ENCODE results near the gene CCBE1.

DNA sequence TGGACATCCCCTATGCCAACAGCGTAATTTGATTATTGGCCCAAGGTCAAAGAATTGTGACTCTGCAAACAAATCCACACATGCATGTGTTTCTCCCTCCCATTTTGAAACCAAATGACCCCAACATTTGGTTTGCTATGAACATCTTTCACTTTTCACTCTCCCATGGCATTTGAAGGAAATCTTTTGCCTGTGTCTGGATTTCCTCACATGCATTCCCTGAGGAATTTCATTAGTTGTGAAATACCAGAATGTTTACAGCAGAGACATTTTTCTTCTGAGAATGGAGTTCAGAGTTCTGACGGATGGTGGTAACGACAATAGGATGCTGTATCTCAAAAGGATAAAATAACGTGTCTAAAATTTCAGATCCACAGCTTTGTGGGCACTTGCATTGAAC is 277.8 kb downstream of the CCBE1 start:
- TF ChIP-seq POLR2AphosphoS5 (IDR thresholded peaks at IDR 0.05; ENCODE audit: low read depth, low read length) (no peak), TAF1 (IDR thresholded peaks at IDR 0.05; ENCODE audit: borderline replicate concordance, insufficient read depth, low read length) (no peak), SIN3A (IDR thresholded peaks at IDR 0.05; ENCODE audit: borderline replicate concordance, insufficient read depth, low read length) (no peak), REST (IDR thresholded peaks at IDR 0.05; ENCODE audit: insufficient read depth in 1 of 2, low read depth in 2 of 2, low read length in 2 of 2) (no peak), FOXP2 (optimal IDR thresholded peaks at IDR 0.05; ENCODE audit: borderline replicate concordance, extremely low read depth, extremely low read length, insufficient read depth) (no peak)

All from PFSK-1 (cell line).